Ascending aorta (tissue), 2 donors: ENCODE measurements around the gene LSMEM2. TPM values are rescaled to one million over a fixed set of nuclear protein-coding genes. Genes with fewer than 3 reads are reported as not detected.

Experiments
- DNase-seq, 2 donors: peaks; one replicate each; pipeline ENCODE4 v3.0.0-alpha.2; 2019; ENCODE audit warnings: low spot score in 2 of 2
- H3K27ac ChIP-seq, 2 donors: fragments of 200-600 bp; sonication (generic); one replicate each; pipeline ENCODE4 v1.5.1; 2016 to 2017; ENCODE audit warnings: mild to moderate bottlenecking in 1 of 2
- H3K27me3 ChIP-seq: fragments of 200-600 bp; sonication (generic); one replicate; pipeline ENCODE4 v1.5.1; 2017
- H3K36me3 ChIP-seq, 2 donors: fragments of 200-600 bp; sonication (generic); one replicate each; pipeline ENCODE4 v1.5.1; 2016
- H3K4me1 ChIP-seq, 2 donors: fragments of 200-600 bp; sonication (generic); one replicate each; pipeline ENCODE4 v1.5.1; 2016 to 2017; ENCODE audit warnings: mild to moderate bottlenecking in 1 of 2
- H3K4me3 ChIP-seq, 2 donors: fragments of 200-600 bp; sonication (generic); one replicate each; pipeline ENCODE4 v1.5.1; 2016 to 2017; ENCODE audit warnings: mild to moderate bottlenecking in 1 of 2
- H3K9me3 ChIP-seq, 2 donors: fragments of 200-600 bp; sonication (generic); one replicate each; pipeline ENCODE4 v1.5.1; 2016
- intact Hi-C: fragments of 100-400 bp; cut with DNase I; formaldehyde crosslinking; loops from one replicate; pipeline ENCODE4 v1.15.1; 2023
- total RNA-seq: library from RNA; depleted of rRNA; stranded (reverse); fragments of >200 nt; gene quantifications from one replicate; pipeline ENCODE4 v1.1.0, GENCODE V29; 2016
- TF ChIP-seq, protein P1 (sequence below), 3 experiments: fragments of 200-600 bp in 2 of 3; fragments of 450-650 bp in 1 of 3; sonication (generic) in 2 of 3; IDR thresholded peaks; one replicate each; pipeline ENCODE4 v1.5.1; 2016 to 2019; ENCODE audit warnings: antibody characterized with exemption in 3 of 3, mild to moderate bottlenecking in 1 of 3, moderate library complexity in 1 of 3

LSMEM2 gene
- total RNA-seq, 1 donor from 2014 or later = not detected

- H3K4me1 ChIP-seq = peaks cover 13 to 39% of the 10 kb centered on the region in 2 donors
Observed at GRCh38 chr3:50255251-50255615, 23.7 kb upstream of the LSMEM2 start.

DNA sequence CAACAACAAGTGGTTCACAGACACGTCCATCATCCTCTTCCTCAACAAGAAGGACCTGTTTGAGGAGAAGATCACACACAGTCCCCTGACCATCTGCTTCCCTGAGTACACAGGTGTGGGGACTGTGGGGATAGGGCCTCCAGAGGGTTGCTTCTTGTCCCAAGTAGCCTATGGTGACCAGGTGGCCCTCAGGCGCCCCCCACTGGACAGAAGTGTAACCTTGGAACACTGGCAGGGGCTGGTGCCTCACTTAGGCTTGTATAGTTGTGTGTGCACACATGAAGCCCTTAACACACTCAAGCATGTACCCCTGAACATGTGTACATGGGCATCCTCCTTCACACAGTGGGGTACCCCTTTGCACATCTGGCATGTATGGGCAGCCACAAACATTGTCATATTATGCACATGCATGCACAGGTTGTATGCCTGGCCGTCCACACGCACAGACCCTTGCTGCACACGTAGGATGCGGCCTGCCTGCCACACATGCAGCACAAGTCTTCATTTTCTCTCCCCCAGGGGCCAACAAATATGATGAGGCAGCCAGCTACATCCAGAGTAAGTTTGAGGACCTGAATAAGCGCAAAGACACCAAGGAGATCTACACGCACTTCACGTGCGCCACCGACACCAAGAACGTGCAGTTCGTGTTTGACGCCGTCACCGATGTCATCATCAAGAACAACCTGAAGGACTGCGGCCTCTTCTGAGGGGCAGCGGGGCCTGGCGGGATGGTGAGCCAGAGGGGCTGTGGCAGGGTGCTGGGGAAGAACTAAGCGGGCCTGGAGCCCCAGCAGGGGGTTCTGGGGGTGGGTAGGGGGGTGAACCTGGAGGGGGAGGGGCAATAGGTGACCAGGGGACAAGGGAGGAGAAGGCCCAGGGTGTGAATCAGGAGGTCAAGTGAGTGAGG is 21.7 kb upstream of the LSMEM2 start:
- Histone ChIP-seq H3K4me3 (no peak overlapping the region), H3K27ac (peak overlapping the region; percentile 51 to 92), H3K36me3 (peaks cover 52 to 56% of the 10 kb centered on the region in 2 donors), H3K4me1 (peaks cover 16 to 35% of the 10 kb centered on the region in 2 donors), H3K27me3 (no peaks in the 10 kb centered on the region), H3K9me3 (no peaks in the 10 kb centered on the region)
- intact Hi-C loops = no loop called here
- TF ChIP-seq, protein P1, sequence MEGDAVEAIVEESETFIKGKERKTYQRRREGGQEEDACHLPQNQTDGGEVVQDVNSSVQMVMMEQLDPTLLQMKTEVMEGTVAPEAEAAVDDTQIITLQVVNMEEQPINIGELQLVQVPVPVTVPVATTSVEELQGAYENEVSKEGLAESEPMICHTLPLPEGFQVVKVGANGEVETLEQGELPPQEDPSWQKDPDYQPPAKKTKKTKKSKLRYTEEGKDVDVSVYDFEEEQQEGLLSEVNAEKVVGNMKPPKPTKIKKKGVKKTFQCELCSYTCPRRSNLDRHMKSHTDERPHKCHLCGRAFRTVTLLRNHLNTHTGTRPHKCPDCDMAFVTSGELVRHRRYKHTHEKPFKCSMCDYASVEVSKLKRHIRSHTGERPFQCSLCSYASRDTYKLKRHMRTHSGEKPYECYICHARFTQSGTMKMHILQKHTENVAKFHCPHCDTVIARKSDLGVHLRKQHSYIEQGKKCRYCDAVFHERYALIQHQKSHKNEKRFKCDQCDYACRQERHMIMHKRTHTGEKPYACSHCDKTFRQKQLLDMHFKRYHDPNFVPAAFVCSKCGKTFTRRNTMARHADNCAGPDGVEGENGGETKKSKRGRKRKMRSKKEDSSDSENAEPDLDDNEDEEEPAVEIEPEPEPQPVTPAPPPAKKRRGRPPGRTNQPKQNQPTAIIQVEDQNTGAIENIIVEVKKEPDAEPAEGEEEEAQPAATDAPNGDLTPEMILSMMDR (IDR thresholded peaks at IDR 0.05) = peak; percentile 27 to 44 (median 41)
- DNase-seq = no peak

More at GRCh38 chr3:50255251-50255615, 23.7 kb upstream of the LSMEM2 start:
- Histone ChIP-seq H3K9me3 (no peaks in the 10 kb centered on the region), H3K27ac (peak overlapping the region; percentile 88 to 92), H3K4me3 (no peak overlapping the region), H3K27me3 (no peaks in the 10 kb centered on the region), H3K36me3 (peaks cover 59 to 69% of the 10 kb centered on the region in 2 donors)
- TF ChIP-seq, protein P1 (IDR thresholded peaks at IDR 0.05) = no peak
- intact Hi-C loops = no loop called here
- DNase-seq = no peak

DNA sequence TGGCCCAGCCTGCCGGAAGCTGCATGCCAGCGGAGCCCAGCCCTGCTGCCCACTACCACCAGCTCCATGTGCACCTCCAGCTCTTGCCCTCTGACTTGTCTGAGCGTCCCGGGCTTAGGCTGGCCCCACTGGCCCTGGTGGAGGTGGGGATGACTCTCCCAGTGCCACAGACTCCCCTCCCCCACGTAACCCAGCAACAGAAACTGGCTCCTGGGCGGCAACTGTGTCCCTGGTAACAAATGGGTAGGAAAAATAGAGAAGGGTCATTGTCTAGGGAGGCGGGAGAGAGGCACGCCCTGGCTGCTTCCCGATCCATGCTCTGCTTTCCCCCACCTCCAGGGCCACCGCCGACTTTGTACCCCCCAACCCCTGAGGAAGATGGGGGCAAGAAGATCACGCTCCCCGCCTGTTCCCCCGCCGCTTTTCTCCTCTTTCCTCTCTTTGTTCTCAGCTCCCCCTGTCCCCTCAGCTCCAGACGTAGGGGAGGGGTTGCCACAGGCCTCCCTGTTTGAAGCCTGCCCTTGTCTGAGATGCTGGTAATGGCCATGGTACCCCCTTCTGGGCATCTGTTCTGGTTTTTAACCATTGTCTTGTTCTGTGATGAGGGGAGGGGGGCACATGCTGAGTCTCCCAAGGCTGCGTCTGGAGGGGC is 20.7 kb upstream of the LSMEM2 start:
- TF ChIP-seq, protein P1 (IDR thresholded peaks at IDR 0.05) = no peak
- Histone ChIP-seq H3K9me3 (no peaks in the 10 kb centered on the region), H3K36me3 (peaks cover 43 to 47% of the 10 kb centered on the region in 2 donors), H3K27me3 (no peaks in the 10 kb centered on the region), H3K27ac (peak overlapping the region; percentile 39 to 51), H3K4me3 (no peak overlapping the region), H3K4me1 (peaks cover 16 to 35% of the 10 kb centered on the region in 2 donors)
- intact Hi-C loops = no loop called here
- no peak for DNase-seq

- intact Hi-C loops = no loop called here
- Histone ChIP-seq H3K9me3 (no peaks in the 10 kb centered on the region), H3K36me3 (peaks cover 40% of the 10 kb centered on the region in 2 donors), H3K4me3 (no peak overlapping the region), H3K27ac (peak overlapping the region; percentile 97 to 99), H3K27me3 (no peaks in the 10 kb centered on the region), H3K4me1 (peaks cover 18 to 40% of the 10 kb centered on the region in 2 donors)
- DNase-seq = no peak
- TF ChIP-seq, protein P1 (IDR thresholded peaks at IDR 0.05) = no peak
Observed at GRCh38 chr3:50258979-50259378, 19.9 kb upstream of the LSMEM2 start.

GRCh38 chr3:50259432-50260026 is 19.4 kb upstream of the LSMEM2 start:
- H3K4me3 ChIP-seq = peak overlapping the region in 1 of 2 donors; percentile 70
- no peaks in the 10 kb centered on the region for H3K27me3 ChIP-seq
- H3K4me1 ChIP-seq = peaks cover 18 to 39% of the 10 kb centered on the region in 2 donors
- H3K27ac ChIP-seq = peak overlapping the region; percentile 97 to 99
- intact Hi-C loops = loop anchor here (1.0 to 2.0 kb wide), 2 partner anchors 14 to 69 kb away; partner anchors contain the start of gene TUSC2
- peaks cover 36 to 40% of the 10 kb centered on the region in 2 donors for H3K36me3 ChIP-seq
- no peak for DNase-seq
- TF ChIP-seq, protein P1 (IDR thresholded peaks at IDR 0.05) = no peak
- no peaks in the 10 kb centered on the region for H3K9me3 ChIP-seq
